ENCODE measurements around the gene CNPY1.

- no peak for TF ChIP-seq POLR2AphosphoS5 (IDR thresholded peaks at IDR 0.05; ENCODE audit: low read depth, low read length)
- TF ChIP-seq REST (IDR thresholded peaks at IDR 0.05; ENCODE audit: insufficient read depth in 1 of 2, low read depth in 2 of 2, low read length in 2 of 2) = no peak
Observed at GRCh38 chr7:155455776-155456737, 90.3 kb downstream of the CNPY1 start.
